HG03378 (cell line): Measurements from ENCODE around the gene SYNM.

ENCODE experiments used
- ATAC-seq: cut with Tn5 transposase; IDR thresholded peaks from one replicate; pipeline ENCODE4 v1.9.1; 2021; ENCODE audit warnings: mild to moderate bottlenecking, moderate library complexity; ENCODE audit not compliant: unreplicated experiment

SYNM gene

GRCh38 chr15:99165020-99165790, 60.3 kb downstream of the SYNM start:
- no peak for ATAC-seq

- no peak for ATAC-seq
These were observed 61.2 kb downstream of the SYNM start for GRCh38 chr15:99165956-99166689.

- ATAC-seq: no peak
These were observed 62.3 kb downstream of the SYNM start for GRCh38 chr15:99167201-99167600.

- ATAC-seq: peak; percentile 72
These were observed 62.8 kb downstream of the SYNM start for GRCh38 chr15:99167640-99168039.

- no peak for ATAC-seq
These were observed 64.0 kb downstream of the SYNM start for GRCh38 chr15:99168601-99169580.

GRCh38 chr15:99169769-99170311, 65.0 kb downstream of the SYNM start:
- no peak for ATAC-seq

- ATAC-seq: no peak
These were observed 65.7 kb downstream of the SYNM start for GRCh38 chr15:99170476-99171065.

- no peak for ATAC-seq
These were observed 67.3 kb downstream of the SYNM start for GRCh38 chr15:99172171-99172570.

- ATAC-seq: no peak
These were observed 68.1 kb downstream of the SYNM start for GRCh38 chr15:99172989-99173388.

GRCh38 chr15:99174567-99175395, 69.9 kb downstream of the SYNM start:
- ATAC-seq: no peak

- no peak for ATAC-seq
These were observed 71.9 kb downstream of the SYNM start for GRCh38 chr15:99176757-99177156.

- no peak for ATAC-seq
These were observed 72.8 kb downstream of the SYNM start for GRCh38 chr15:99177679-99178078.

GRCh38 chr15:99180086-99180963, 75.4 kb downstream of the SYNM start:
- no peak for ATAC-seq

GRCh38 chr15:99180964-99181306, 76.1 kb downstream of the SYNM start:
- no peak for ATAC-seq

GRCh38 chr15:99181545-99181971, 76.7 kb downstream of the SYNM start:
- no peak for ATAC-seq

- ATAC-seq: no peak
These were observed 77.9 kb downstream of the SYNM start for GRCh38 chr15:99182791-99183190.
